NCI-H446 treated with DMSO at 0.1 percent for 48 hours (cell line): ENCODE results near the gene BIK.
"Not testable (repeated sequence)": the region's sequence is repeated elsewhere in the genome, so short reads cannot be mapped to it uniquely, and the experiment has no call there.

ENCODE experiments used
- DNase-seq: peaks from one replicate; lab custom pipeline; 2025; lab: John Stamatoyannopoulos, UW

Gene BIK

GRCh38 chr22:43104950-43105349, 5.6 kb upstream of the BIK start:
- DNase-seq, result not testable (repeated sequence)

GRCh38 chr22:43106302-43106701, 4.2 kb upstream of the BIK start:
- DNase-seq, result no peak

GRCh38 chr22:43109511-43109910, 1.0 kb upstream of the BIK start:
- DNase-seq, result no peak

- DNase-seq, result no peak
Measured at GRCh38 chr22:43109921-43110443, 568 bp upstream of the BIK start.

- DNase-seq, result no peak
Measured at GRCh38 chr22:43110927-43111623, 525 bp downstream of the BIK start.

GRCh38 chr22:43113526-43114251, 3.1 kb downstream of the BIK start:
- no peak for DNase-seq

- DNase-seq, result no peak
Measured at GRCh38 chr22:43114958-43115357, 4.4 kb downstream of the BIK start.

- DNase-seq, result no peak
Measured at GRCh38 chr22:43116932-43117331, 6.4 kb downstream of the BIK start.

GRCh38 chr22:43118024-43118849, 7.7 kb downstream of the BIK start:
- DNase-seq, result no peak

- no peak for DNase-seq
Measured at GRCh38 chr22:43118953-43119458, 8.5 kb downstream of the BIK start.

GRCh38 chr22:43126501-43127165, 16.1 kb downstream of the BIK start:
- no peak for DNase-seq

GRCh38 chr22:43127166-43127908, 16.8 kb downstream of the BIK start:
- DNase-seq, result no peak

GRCh38 chr22:43128116-43128515, 17.6 kb downstream of the BIK start:
- no peak for DNase-seq

- no peak for DNase-seq
Measured at GRCh38 chr22:43128928-43129424, 18.4 kb downstream of the BIK start.

GRCh38 chr22:43129426-43130425, 19.2 kb downstream of the BIK start:
- no peak for DNase-seq

GRCh38 chr22:43131773-43132501, 21.4 kb downstream of the BIK start:
- DNase-seq, result no peak

GRCh38 chr22:43133401-43133800, 22.9 kb downstream of the BIK start:
- DNase-seq, result no peak

GRCh38 chr22:43134553-43134952, 24.0 kb downstream of the BIK start:
- no peak for DNase-seq

- no peak for DNase-seq
Measured at GRCh38 chr22:43135565-43135964, 25.0 kb downstream of the BIK start.
